Measurements from ENCODE around the gene SLC6A11. TPM values are rescaled to one million over a fixed set of nuclear protein-coding genes. Genes with fewer than 3 reads are reported as not detected.

SLC6A11 gene
- total and polyA plus RNA-seq, 2 of the 8 experiments (the other 6 are each of a cell fraction or from before 2014, with no cell fraction given): 0.78 to 1.5 TPM

- no peak overlapping the region for H2BK120ac ChIP-seq (replicated peaks; ENCODE audit: low read depth, low read length)
- no peaks in the 10 kb centered on the region for H3K79me2 ChIP-seq (ENCODE audit: control insufficient read depth in 1 of 2, insufficient read depth in 2 of 2, low read length in 2 of 2)
- no peak overlapping the region for H2BK5ac ChIP-seq (ENCODE audit: low read depth, low read length)
- FAIRE-seq: peak; percentile 45
- H2BK12ac ChIP-seq (ENCODE audit: low read depth, low read length): no peak overlapping the region
- H3K9me3 ChIP-seq (ENCODE audit: insufficient read depth in 2 of 2, low read depth in 1 of 2, low read length in 1 of 2): no peaks in the 10 kb centered on the region
- peaks cover 0 to 2% of the 10 kb centered on the region in 2 experiments for H4K20me1 ChIP-seq (replicated peaks in 1 of 2; ENCODE audit: control insufficient read depth in 1 of 2, insufficient read depth in 2 of 2, low read length in 2 of 2)
- no peaks in the 10 kb centered on the region for H3K4me1 ChIP-seq (replicated peaks in 1 of 4; ENCODE audit: control insufficient read depth in 3 of 4, insufficient read depth in 4 of 4, low read length in 3 of 4)
- no peak overlapping the region for H3K18ac ChIP-seq (ENCODE audit: extremely low read depth, low read length)
- H4K5ac ChIP-seq (ENCODE audit: insufficient read length, low read depth, low read length): no peak overlapping the region
- H3K27me3 ChIP-seq (replicated peaks in 1 of 4; ENCODE audit: control insufficient read depth in 3 of 4, extremely low read depth in 1 of 4, insufficient read depth in 3 of 4, low read length in 3 of 4): no peaks in the 10 kb centered on the region
- H3K56ac ChIP-seq (replicated peaks; ENCODE audit: insufficient read length, low read depth, low read length): no peak overlapping the region
- H3K4ac ChIP-seq (replicated peaks; ENCODE audit: insufficient read length, low read depth, low read length): no peak overlapping the region
- H3K27ac ChIP-seq (ENCODE audit: low read depth, low read length): no peak overlapping the region
- no peak overlapping the region for H3K9ac ChIP-seq (replicated peaks in 1 of 4; ENCODE audit: extremely low read depth in 1 of 4, low read depth in 3 of 4, low read length in 3 of 4)
- H2AK5ac ChIP-seq (ENCODE audit: low read depth, low read length): no peak overlapping the region
- no peaks in the 10 kb centered on the region for H3K23me2 ChIP-seq (ENCODE audit: low read depth, low read length)
- H3K79me1 ChIP-seq (ENCODE audit: low read depth, low read length): no peaks in the 10 kb centered on the region
- H3K4me3 ChIP-seq (ENCODE audit: extremely low read depth in 1 of 4, insufficient read depth in 2 of 4, low read depth in 3 of 4, low read length in 4 of 4): no peak overlapping the region
- no peak overlapping the region for H4K91ac ChIP-seq (replicated peaks; ENCODE audit: insufficient read length, low read length)
- no peak overlapping the region for H3K4me2 ChIP-seq (ENCODE audit: insufficient read depth in 1 of 2, low read depth in 2 of 2, low read length in 2 of 2)
- no peak overlapping the region for H2BK20ac ChIP-seq (ENCODE audit: low read length)
- peak in 1 of 2 experiments; percentile 52 for DNase-seq (ENCODE audit: low read depth in 1 of 2, low spot score in 2 of 2)
- POLR2A ChIA-PET (ENCODE audit: partially characterized antibody): no interaction called here
- 63% methylated on average over 12 of the region's 12 CpGs; no CpG with 5 or more reads in 1 of the 2 experiments for WGBS, 2 experiments (ENCODE audit: extremely low coverage in 1 of 2, insufficient coverage in 1 of 2, insufficient read length in 1 of 2, insufficient replicate concordance in 2 of 2, low coverage in 1 of 2, low lambda C conversion rate in 2 of 2, missing lambda C conversion rate in 1 of 2)
- 0 out of 2 replicates have a peak overlapping the region, but pooled peaks have one; percentile 57 for H2AFZ ChIP-seq (ENCODE audit: low read length)
- no peak overlapping the region for H3K23ac ChIP-seq (ENCODE audit: insufficient read length)
- no peaks in the 10 kb centered on the region for H3K36me3 ChIP-seq (ENCODE audit: control insufficient read depth in 2 of 4, insufficient read depth in 4 of 4, low read length in 3 of 4)
- no peak overlapping the region for H3K14ac ChIP-seq (ENCODE audit: insufficient read length)
- CTCF ChIA-PET (ENCODE audit: partially characterized antibody): interaction anchor here (0.6 to 16.2 kb wide), 26 partner anchors 9 to 593 kb away, joined by 3 to 211 read pairs (median 4); no protein-coding TSS in a partner anchor
- H4K8ac ChIP-seq (ENCODE audit: extremely low read depth, insufficient read depth, low read length): no peak overlapping the region
- no peak overlapping the region for H2BK15ac ChIP-seq (ENCODE audit: low read length)
- TF ChIP-seq CTCF (IDR thresholded peaks at IDR 0.05; ENCODE audit: control extremely low read depth in 1 of 3, insufficient read depth in 1 of 3, low read depth in 1 of 3, low read length in 3 of 3): peak; percentile 44 to 81 (median 75)
- no peak for TF ChIP-seq NRF1 (IDR thresholded peaks at IDR 0.05; ENCODE audit: low read depth, low read length)
- TF ChIP-seq SP2 (IDR thresholded peaks at IDR 0.05; ENCODE audit: low read length): no peak
- no peak for TF ChIP-seq YY1 (IDR thresholded peaks at IDR 0.05; ENCODE audit: low read depth, low read length)
- no peak for TF ChIP-seq SUZ12 (IDR thresholded peaks at IDR 0.05; ENCODE audit: low read length)
- no peak for TF ChIP-seq POLR2AphosphoS5 (IDR thresholded peaks at IDR 0.05; ENCODE audit: low read depth, low read length)
- TF ChIP-seq EP300 (IDR thresholded peaks at IDR 0.05; ENCODE audit: borderline replicate concordance in 1 of 2, low read depth in 2 of 2, low read length in 2 of 2): peak in 1 of 2 experiments; percentile 13; a peak in 1 of 3 replicates
- TF ChIP-seq RAD21 (IDR thresholded peaks at IDR 0.05 in 1 of 2, conservative IDR thresholded peaks at IDR 0.05 in 1 of 2; ENCODE audit: low read depth in 2 of 2, low read length in 2 of 2): peak; percentile 56 to 74
- no peak for TF ChIP-seq CEBPB (IDR thresholded peaks at IDR 0.05; ENCODE audit: low read depth, low read length)
These were observed 134.7 kb downstream of the SLC6A11 start for GRCh38 chr3:10950476-10951294.

Measured in H1 (cell line).